K562 (cell line): Measurements from ENCODE around the gene ROM1. TPM values are rescaled to one million over a fixed set of nuclear protein-coding genes. Genes with fewer than 3 reads are reported as not detected.

ENCODE experiments used
- AFF4 ChIP-seq: sonication (generic); formaldehyde crosslinking; IDR thresholded peaks from 2 replicates; pipeline ENCODE4 v1.8.0; 2023; ENCODE audit warnings: mild to moderate bottlenecking, missing genetic modification reagents
- BDP1 ChIP-seq: IDR thresholded peaks from 3 replicates; pipeline ENCODE4 v1.6.1; 2011; ENCODE audit not compliant: insufficient read length, insufficient read depth
- CC2D1A ChIP-seq: fragments of 450-650 bp; IDR thresholded peaks from 2 replicates; pipeline ENCODE4 v1.6.1; 2017; ENCODE audit warnings: mild to moderate bottlenecking
- DIDO1 ChIP-seq: fragments of 450-650 bp; IDR thresholded peaks from 2 replicates; pipeline ENCODE4 v1.6.1; 2016; ENCODE audit warnings: low read depth, missing biosample characterization, missing genetic modification characterization
- EP300 ChIP-seq: IDR thresholded peaks from 2 replicates; pipeline ENCODE4 v1.6.1; 2012; ENCODE audit warnings: low read length, improper control_type of control experiment
- ETS1 ChIP-seq: conservative IDR thresholded peaks from 2 replicates; pipeline ENCODE4 v1.6.1; 2011; ENCODE audit warnings: low read depth, mild to moderate bottlenecking, low read length; ENCODE audit not compliant: control insufficient read depth
- FIP1L1 ChIP-seq: fragments of 200-400 bp; formaldehyde crosslinking; IDR thresholded peaks from 2 replicates; pipeline ENCODE4 v1.6.1; 2018; ENCODE audit warnings: mild to moderate bottlenecking, low read depth, low read length; ENCODE audit not compliant: poor library complexity, severe bottlenecking
- FOXP4 ChIP-seq: sonication (generic); formaldehyde crosslinking; IDR thresholded peaks from 2 replicates; pipeline ENCODE4 v1.8.0; 2022; ENCODE audit warnings: mild to moderate bottlenecking, missing genetic modification reagents, borderline replicate concordance
- FUS ChIP-seq: fragments of 200-400 bp; formaldehyde crosslinking; optimal IDR thresholded peaks from 2 replicates; pipeline ENCODE3; 2017; ENCODE audit warnings: low read depth, low read length
- ILK ChIP-seq: fragments of 450-650 bp; IDR thresholded peaks from 2 replicates; pipeline ENCODE4 v1.6.1; 2016; ENCODE audit warnings: missing genetic modification characterization, low read depth, mild to moderate bottlenecking, missing compliant biosample characterization, moderate library complexity, borderline replicate concordance
- KDM1A ChIP-seq, 2 experiments: fragments of 450-650 bp; IDR thresholded peaks; 2 replicates each; pipeline ENCODE4 v1.6.1; 2016; ENCODE audit warnings: mild to moderate bottlenecking in 2 of 2
- NFIC ChIP-seq: fragments of 450-650 bp; IDR thresholded peaks from 2 replicates; pipeline ENCODE4 v1.6.1; 2017; ENCODE audit warnings: mild to moderate bottlenecking, inconsistent platforms
- RAD21 ChIP-seq, 2 experiments: fragments of 250-450 bp in 1 of 2; fragments of 450-650 bp in 1 of 2; sonication (Bioruptor Pico) in 1 of 2; formaldehyde crosslinking in 1 of 2; IDR thresholded peaks in 1 of 2; conservative IDR thresholded peaks in 1 of 2; 2 replicates each; pipeline versions ENCODE4 v1.4.0 to v1.8.0; 2020 to 2022; ENCODE audit warnings: mild to moderate bottlenecking in 2 of 2, moderate library complexity in 1 of 2
- SAP30 ChIP-seq: fragments of 200-600 bp; sonication (generic); IDR thresholded peaks from 2 replicates; pipeline ENCODE4 v1.6.1; 2012; ENCODE audit warnings: borderline replicate concordance, low read depth, mild to moderate bottlenecking, moderate library complexity, low read length, control low read depth, inconsistent platforms; ENCODE audit not compliant: insufficient read depth, poor library complexity, severe bottlenecking
- SMAD3 ChIP-seq: fragments of 450-650 bp; formaldehyde crosslinking; conservative IDR thresholded peaks from 2 replicates; pipeline ENCODE4 v1.4.0; 2020; ENCODE audit warnings: mild to moderate bottlenecking
- ZNF174 ChIP-seq: fragments of 250-450 bp; sonication (Bioruptor Pico); IDR thresholded peaks from 2 replicates; pipeline ENCODE4 v1.4.0; 2020; ENCODE audit warnings: mild to moderate bottlenecking
- ZNF561 ChIP-seq: fragments of 450-650 bp; formaldehyde crosslinking; conservative IDR thresholded peaks from 2 replicates; pipeline ENCODE4 v1.4.0; 2020; ENCODE audit warnings: mild to moderate bottlenecking, moderate library complexity
- ZNF655 ChIP-seq: fragments of 250-450 bp; sonication (Bioruptor Pico); IDR thresholded peaks from 2 replicates; pipeline ENCODE4 v1.5.0; 2021
- polyA plus RNA-seq, 8 experiments: library from polyadenylated mRNA; depleted of rRNA in 4 of 8; stranded (reverse) in 5 of 8; unstranded in 3 of 8; fragments of >200 nt; fragmentation: Nextera tagmentation in 2 of 8; fragmentation: Illumina TruSeq in 1 of 8; extraction: Ambion mirVana in 2 of 8; extraction: Trizol in 1 of 8; gene quantifications; 2 replicates each; pipeline versions ENCODE4 v1.2.1 to v1.2.3, GENCODE V29; 2011 to 2014; ENCODE audit warnings: inconsistent platforms in 1 of 8, missing spikeins in 1 of 8
- total RNA-seq, 7 experiments: library from RNA; depleted of rRNA in 6 of 7; stranded (reverse); fragments of >200 nt in 6 of 7; fragmentation: Illumina TruSeq in 2 of 7; extraction: Trizol in 2 of 7; gene quantifications; 2 replicates each; pipeline versions ENCODE4 v1.2.1 to v1.2.3, GENCODE V29; 2011 to 2021; ENCODE audit warnings: low replicate concordance in 1 of 7

Gene ROM1
- total and polyA plus RNA-seq, 9 of the 15 experiments (the other 6 are each of a cell fraction or from before 2014, with no cell fraction given): 0.75 to 4.0 (median 2.6) TPM

- TF ChIP-seq SAP30 (no peak), DIDO1 (tag) (peak; percentile 45; the same call in 1 of the 2 replicates), ETS1 (peak; percentile 74), BDP1 (no peak), ZNF655 (CRISPR knock-in tag) (no peak), FOXP4 (no peak), RAD21 (CRISPR knock-in tag; conservative IDR thresholded peaks at IDR 0.05 in 1 of 2, IDR thresholded peaks at IDR 0.05 in 1 of 2) (no peak), FIP1L1 (peak; percentile 53), EP300 (peak; percentile 12; the same call in 1 of the 2 replicates), NFIC (no peak), ZNF561 (no peak), ILK (no peak), ZNF174 (CRISPR knock-in tag) (no peak), SMAD3 (CRISPR knock-in tag) (no peak), KDM1A (IDR thresholded peaks at IDR 0.05) (no peak), AFF4 (no peak), FUS (no peak), CC2D1A (peak; percentile 22; the same call in 1 of the 2 replicates)
Measured at GRCh38 chr11:62645946-62646824, 33.1 kb downstream of the ROM1 start, which contains the start of gene GANAB (continued).
